ENCODE measurements around the gene PSMD5.

Gene PSMD5

DNA sequence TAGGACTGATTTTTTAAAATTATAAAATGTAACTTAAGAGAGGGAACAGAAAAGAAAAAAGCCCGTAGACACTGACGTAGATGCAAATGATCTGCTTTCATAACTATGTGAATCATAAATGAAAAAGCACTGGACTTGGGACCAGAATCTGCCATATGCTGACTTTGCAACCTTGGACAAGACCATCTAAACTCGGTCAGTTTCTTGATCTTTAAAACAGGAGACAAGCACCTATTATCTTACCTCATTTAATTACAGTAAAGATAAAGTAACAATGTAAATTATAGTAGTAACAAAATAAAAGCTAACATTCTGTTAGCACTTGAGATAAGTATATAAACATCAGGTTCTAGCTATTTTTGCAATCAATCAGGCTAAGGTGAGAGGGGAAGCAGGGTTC, 69.5 kb downstream of the PSMD5 start:
- H3K4me3 Mint-ChIP-seq, result no peak overlapping the region

DNA sequence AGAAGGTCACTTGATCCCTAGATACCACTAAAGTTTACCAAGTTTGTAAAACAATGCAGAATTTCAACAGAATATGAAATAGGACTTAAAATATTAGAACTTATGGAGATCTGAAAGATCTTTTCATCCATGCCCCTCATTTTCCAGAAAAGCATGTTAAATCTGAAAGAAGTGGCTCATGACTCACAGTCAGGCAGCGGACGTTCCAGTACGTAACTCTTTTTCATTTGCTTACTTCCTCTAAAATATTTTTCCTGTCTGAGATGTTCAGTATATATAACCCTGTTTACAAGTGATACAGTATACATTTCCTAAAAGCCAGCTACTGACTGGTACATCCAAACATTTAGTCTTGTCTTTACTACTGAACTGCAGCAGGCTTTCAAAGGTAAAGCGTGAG, 71.8 kb downstream of the PSMD5 start:
- H3K9me3 Mint-ChIP-seq, result no peaks in the 10 kb centered on the region
- peaks cover 15% of the 10 kb centered on the region for H3K4me1 Mint-ChIP-seq
- H3K27me3 Mint-ChIP-seq, result no peaks in the 10 kb centered on the region
- H3K36me3 Mint-ChIP-seq, result peaks cover 9% of the 10 kb centered on the region
- H3K27ac Mint-ChIP-seq, result no peak overlapping the region
- no peak overlapping the region for H3K4me3 Mint-ChIP-seq

More for the DNA sequence above, 69.5 kb downstream of the PSMD5 start:
- Mint-ChIP-seq H3K36me3 (peaks cover 17% of the 10 kb centered on the region), H3K27me3 (no peaks in the 10 kb centered on the region), H3K4me1 (peaks cover 9% of the 10 kb centered on the region), H3K27ac (no peak overlapping the region), H3K9me3 (no peaks in the 10 kb centered on the region)

DNA sequence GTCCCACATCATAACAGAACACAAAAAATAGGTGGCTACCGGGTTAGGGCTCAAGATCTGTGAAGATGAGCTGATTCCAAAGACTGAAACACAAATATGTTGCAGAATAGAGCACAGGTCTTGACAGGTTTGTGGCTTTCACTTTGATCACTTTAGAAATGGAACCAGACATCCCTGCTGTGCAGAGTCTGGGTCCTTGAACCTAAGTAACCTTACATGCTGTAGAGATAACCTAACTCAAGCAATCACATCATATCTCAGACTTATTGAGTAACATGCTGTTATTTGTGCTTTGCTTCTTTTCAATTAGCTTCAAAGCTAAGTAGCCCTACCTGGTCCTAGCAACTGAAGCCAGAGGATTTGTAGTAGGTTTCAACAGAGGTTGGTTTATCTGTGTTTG, 73.8 kb downstream of the PSMD5 start:
- no peak overlapping the region for H3K4me3 Mint-ChIP-seq
- H3K36me3 Mint-ChIP-seq, result peaks cover 6% of the 10 kb centered on the region
- peaks cover 17% of the 10 kb centered on the region for H3K4me1 Mint-ChIP-seq
- H3K27ac Mint-ChIP-seq, result no peak overlapping the region
- no peaks in the 10 kb centered on the region for H3K27me3 Mint-ChIP-seq
- no peaks in the 10 kb centered on the region for H3K9me3 Mint-ChIP-seq

DNA sequence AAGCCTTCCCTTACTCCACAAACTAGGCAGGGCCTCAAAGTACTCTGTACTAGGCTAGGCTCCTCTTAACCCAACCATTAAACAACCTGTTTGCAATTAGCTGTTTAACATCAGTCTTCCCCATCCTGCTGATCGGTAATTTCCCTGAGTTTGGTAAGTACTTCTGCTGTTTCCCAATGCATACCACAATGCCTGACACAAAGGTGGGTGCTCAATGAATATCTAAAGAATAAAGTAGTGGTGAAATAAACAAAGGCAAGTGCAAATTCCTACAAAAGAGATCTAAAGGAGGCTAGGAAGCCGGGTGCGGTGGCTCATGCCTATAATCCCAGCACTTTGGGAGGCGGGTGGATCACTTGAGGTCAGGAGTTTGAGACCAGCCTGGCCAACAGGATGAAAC, 74.5 kb downstream of the PSMD5 start:
- no peak overlapping the region for H3K4me3 Mint-ChIP-seq
- H3K36me3 Mint-ChIP-seq, result peaks cover 6% of the 10 kb centered on the region
- no peaks in the 10 kb centered on the region for H3K27me3 Mint-ChIP-seq
- no peaks in the 10 kb centered on the region for H3K9me3 Mint-ChIP-seq
- peaks cover 17% of the 10 kb centered on the region for H3K4me1 Mint-ChIP-seq
- no peak overlapping the region for H3K27ac Mint-ChIP-seq

DNA sequence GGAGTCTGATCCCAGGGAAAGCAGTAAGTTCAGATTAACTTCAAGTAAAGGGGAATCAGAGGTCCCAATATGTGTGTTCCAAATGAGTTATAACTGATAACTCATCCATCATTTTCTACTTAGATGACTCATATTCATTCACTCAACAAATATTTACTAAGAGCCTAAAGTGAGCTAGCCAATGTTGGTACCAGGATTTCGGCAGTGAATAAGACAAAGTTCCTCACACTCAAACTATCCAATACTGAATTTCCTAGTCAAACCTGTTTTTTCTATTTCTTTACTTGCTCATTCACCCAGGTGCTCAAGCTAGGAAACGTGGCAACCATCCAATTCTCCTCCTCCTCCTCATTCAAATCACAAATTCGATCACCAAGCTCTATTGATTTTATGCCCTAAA, 75.3 kb downstream of the PSMD5 start:
- Mint-ChIP-seq H3K4me1 (peaks cover 17% of the 10 kb centered on the region), H3K9me3 (no peaks in the 10 kb centered on the region), H3K27me3 (no peaks in the 10 kb centered on the region), H3K27ac (no peak overlapping the region), H3K4me3 (no peak overlapping the region), H3K36me3 (peaks cover 4% of the 10 kb centered on the region)
